MM.1S (cell line): ENCODE results near the gene DUSP18.

Source experiments
- DNase-seq: peaks from one replicate; pipeline ENCODE4 v3.0.0-alpha.2; 2015
- H2AFZ ChIP-seq: fragments of 300-600 bp; sonication (generic); 2 replicates; pipeline ENCODE4 v1.6.0; 2016; ENCODE audit warnings: antibody characterized with exemption, low read length
- H3F3A ChIP-seq: fragments of 300-600 bp; sonication (generic); 2 replicates; pipeline ENCODE4 v1.6.1; 2016; ENCODE audit warnings: mild to moderate bottlenecking, antibody characterized with exemption, low read length, moderate library complexity, mixed read lengths; ENCODE audit not compliant: insufficient read depth
- H3K27ac ChIP-seq: fragments of 300-600 bp; sonication (generic); 2 replicates; pipeline ENCODE4 v1.5.1; 2016; ENCODE audit warnings: mild to moderate bottlenecking, low read length
- H3K27me3 ChIP-seq: fragments of 300-600 bp; sonication (generic); replicated peaks from 2 replicates; pipeline ENCODE4 v1.6.0; 2016; ENCODE audit warnings: low read length; ENCODE audit not compliant: insufficient read depth
- H3K36me3 ChIP-seq: fragments of 300-600 bp; sonication (generic); replicated peaks from 2 replicates; pipeline ENCODE4 v1.6.1; 2016; ENCODE audit warnings: mild to moderate bottlenecking, low read length, mixed read lengths; ENCODE audit not compliant: insufficient read depth
- H3K4me1 ChIP-seq: fragments of 300-600 bp; sonication (generic); 2 replicates; pipeline ENCODE4 v1.6.1; 2016; ENCODE audit warnings: low read length, mixed read lengths
- H3K4me2 ChIP-seq: fragments of 300-600 bp; sonication (generic); 2 replicates; pipeline ENCODE4 v1.6.0; 2016; ENCODE audit warnings: low read depth, low read length
- H3K4me3 ChIP-seq: fragments of 300-600 bp; sonication (generic); 2 replicates; pipeline ENCODE4 v1.5.1; 2016; ENCODE audit warnings: low read length, mixed read lengths
- H3K79me2 ChIP-seq: fragments of 300-600 bp; sonication (generic); 2 replicates; pipeline ENCODE4 v1.6.1; 2016; ENCODE audit warnings: mixed run types, low read length, mixed read lengths
- H3K9ac ChIP-seq: fragments of 300-600 bp; sonication (generic); 2 replicates; pipeline ENCODE4 v1.6.1; 2016; ENCODE audit warnings: low read length, mixed read lengths
- H3K9me2 ChIP-seq: fragments of 300-600 bp; sonication (generic); replicated peaks from 2 replicates; pipeline ENCODE4 v1.6.1; 2016; ENCODE audit warnings: mild to moderate bottlenecking, low read length, mixed read lengths; ENCODE audit not compliant: insufficient read depth
- H3K9me3 ChIP-seq: fragments of 300-600 bp; sonication (generic); replicated peaks from 2 replicates; pipeline ENCODE4 v1.6.1; 2016; ENCODE audit warnings: mild to moderate bottlenecking, low read length, mixed read lengths; ENCODE audit not compliant: insufficient read depth
- H4K20me1 ChIP-seq: fragments of 300-600 bp; sonication (generic); 2 replicates; pipeline ENCODE4 v1.6.1; 2016; ENCODE audit warnings: mild to moderate bottlenecking, low read length, moderate library complexity, mixed read lengths; ENCODE audit not compliant: insufficient read depth
- EZH2 ChIP-seq: fragments of 300-600 bp; sonication (generic); optimal IDR thresholded peaks from 2 replicates; pipeline ENCODE3; 2017; ENCODE audit warnings: low read depth, mild to moderate bottlenecking, antibody characterized with exemption, low read length, mixed read lengths
- EZH2phosphoT487 ChIP-seq: fragments of 300-600 bp; sonication (generic); IDR thresholded peaks from 2 replicates; pipeline ENCODE4 v1.6.1; 2018; ENCODE audit warnings: antibody characterized with exemption, low read length
- TF ChIP-seq, protein P1 (sequence below): fragments of 300-600 bp; sonication (generic); IDR thresholded peaks from 2 replicates; pipeline ENCODE4 v1.5.1; 2016; ENCODE audit warnings: antibody characterized with exemption, low read length, mixed read lengths

Gene DUSP18

DNA sequence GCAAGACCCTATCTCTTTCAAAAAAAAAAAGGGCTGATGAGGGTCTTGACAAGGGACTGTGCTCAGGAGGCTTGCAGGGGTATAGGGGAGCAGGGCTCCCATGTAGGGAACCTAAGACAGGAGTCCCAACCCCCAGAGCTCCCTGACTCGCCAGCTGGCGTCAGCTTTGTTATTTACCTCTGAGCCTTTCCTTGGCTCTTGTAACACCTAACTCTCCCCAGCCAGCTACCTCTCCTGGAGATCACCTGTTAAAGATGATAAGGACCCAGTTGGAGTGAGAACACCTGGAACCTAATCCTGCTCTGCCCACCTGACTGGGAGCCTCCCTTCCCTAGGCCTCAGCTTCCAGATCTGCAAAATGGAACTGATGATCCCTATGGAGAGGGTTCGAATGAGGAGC is 18.9 kb downstream of the DUSP18 start:
- H3K36me3 ChIP-seq = no peaks in the 10 kb centered on the region
- no peaks in the 10 kb centered on the region for H3K27me3 ChIP-seq
- H3K79me2 ChIP-seq = no peaks in the 10 kb centered on the region
- H3K4me3 ChIP-seq = no peak overlapping the region
- no peaks in the 10 kb centered on the region for H3K4me1 ChIP-seq
- no peak overlapping the region for H3K27ac ChIP-seq
- H4K20me1 ChIP-seq = no peaks in the 10 kb centered on the region
- H3K9me3 ChIP-seq = no peaks in the 10 kb centered on the region
- no peaks in the 10 kb centered on the region for H3K9me2 ChIP-seq
- no peaks in the 10 kb centered on the region for H3F3A ChIP-seq
- H3K9ac ChIP-seq = no peak overlapping the region
- H2AFZ ChIP-seq = no peak overlapping the region
- DNase-seq = no peak
- no peak overlapping the region for H3K4me2 ChIP-seq
- TF ChIP-seq, protein P1, sequence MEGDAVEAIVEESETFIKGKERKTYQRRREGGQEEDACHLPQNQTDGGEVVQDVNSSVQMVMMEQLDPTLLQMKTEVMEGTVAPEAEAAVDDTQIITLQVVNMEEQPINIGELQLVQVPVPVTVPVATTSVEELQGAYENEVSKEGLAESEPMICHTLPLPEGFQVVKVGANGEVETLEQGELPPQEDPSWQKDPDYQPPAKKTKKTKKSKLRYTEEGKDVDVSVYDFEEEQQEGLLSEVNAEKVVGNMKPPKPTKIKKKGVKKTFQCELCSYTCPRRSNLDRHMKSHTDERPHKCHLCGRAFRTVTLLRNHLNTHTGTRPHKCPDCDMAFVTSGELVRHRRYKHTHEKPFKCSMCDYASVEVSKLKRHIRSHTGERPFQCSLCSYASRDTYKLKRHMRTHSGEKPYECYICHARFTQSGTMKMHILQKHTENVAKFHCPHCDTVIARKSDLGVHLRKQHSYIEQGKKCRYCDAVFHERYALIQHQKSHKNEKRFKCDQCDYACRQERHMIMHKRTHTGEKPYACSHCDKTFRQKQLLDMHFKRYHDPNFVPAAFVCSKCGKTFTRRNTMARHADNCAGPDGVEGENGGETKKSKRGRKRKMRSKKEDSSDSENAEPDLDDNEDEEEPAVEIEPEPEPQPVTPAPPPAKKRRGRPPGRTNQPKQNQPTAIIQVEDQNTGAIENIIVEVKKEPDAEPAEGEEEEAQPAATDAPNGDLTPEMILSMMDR = no peak
- TF ChIP-seq EZH2 = no peak
- TF ChIP-seq EZH2phosphoT487 = no peak

DNA sequence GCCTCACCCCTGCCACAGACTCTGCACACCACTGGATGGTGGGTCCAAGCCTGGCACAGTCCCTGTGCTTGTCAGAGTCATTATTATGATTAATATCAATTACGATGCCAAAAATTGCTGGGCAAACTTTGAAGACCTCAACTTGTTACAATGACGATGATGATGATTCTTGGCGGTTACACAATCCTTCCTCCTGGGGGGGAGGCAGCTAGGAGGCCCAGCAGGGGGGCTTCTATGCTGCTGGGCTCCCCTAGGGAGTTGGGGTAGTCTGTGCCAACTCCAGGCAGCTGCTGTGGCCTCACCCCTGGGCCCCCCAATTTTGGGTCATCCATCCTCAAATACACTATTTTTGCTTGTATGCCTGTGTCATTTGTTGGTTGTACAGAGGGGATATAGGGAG is 20.1 kb downstream of the DUSP18 start:
- no peaks in the 10 kb centered on the region for H3F3A ChIP-seq
- H4K20me1 ChIP-seq = no peaks in the 10 kb centered on the region
- no peak for TF ChIP-seq EZH2
- TF ChIP-seq EZH2phosphoT487 = no peak
- TF ChIP-seq, protein P1 = no peak
- H3K27ac ChIP-seq = no peak overlapping the region
- H3K36me3 ChIP-seq = no peaks in the 10 kb centered on the region
- no peak overlapping the region for H3K4me2 ChIP-seq
- H3K9me3 ChIP-seq = no peaks in the 10 kb centered on the region
- no peak overlapping the region for H3K9ac ChIP-seq
- H3K4me1 ChIP-seq = no peaks in the 10 kb centered on the region
- no peaks in the 10 kb centered on the region for H3K79me2 ChIP-seq
- H3K4me3 ChIP-seq = no peak overlapping the region
- DNase-seq = no peak
- H2AFZ ChIP-seq = no peak overlapping the region
- H3K9me2 ChIP-seq = no peaks in the 10 kb centered on the region
- no peaks in the 10 kb centered on the region for H3K27me3 ChIP-seq

DNA sequence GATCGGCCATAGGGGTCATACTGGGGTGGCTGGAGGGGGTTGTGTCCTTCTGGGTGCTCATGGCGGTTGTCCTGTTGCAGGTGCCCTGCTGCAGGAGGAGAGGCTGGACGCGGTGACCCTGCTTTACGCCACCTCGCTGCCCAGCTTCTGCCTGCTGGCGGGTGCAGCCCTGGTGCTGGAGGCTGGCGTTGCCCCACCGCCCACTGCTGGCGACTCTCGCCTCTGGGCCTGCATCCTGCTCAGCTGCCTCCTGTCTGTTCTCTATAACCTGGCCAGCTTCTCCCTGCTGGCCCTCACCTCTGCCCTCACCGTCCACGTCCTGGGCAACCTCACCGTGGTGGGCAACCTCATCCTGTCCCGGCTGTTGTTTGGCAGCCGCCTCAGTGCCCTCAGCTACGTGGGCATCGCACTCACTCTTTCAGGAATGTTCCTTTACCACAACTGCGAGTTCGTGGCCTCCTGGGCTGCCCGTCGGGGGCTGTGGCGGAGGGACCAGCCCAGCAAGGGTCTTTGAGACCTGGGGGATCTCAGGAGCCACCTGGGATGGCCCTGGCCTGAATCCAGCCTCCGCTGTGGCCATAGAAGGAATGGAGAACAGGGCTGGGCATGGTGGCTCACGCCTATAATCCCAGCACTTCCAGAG is 21.0 kb downstream of the DUSP18 start:
- Histone ChIP-seq H3K9ac (no peak overlapping the region), H3K79me2 (no peaks in the 10 kb centered on the region), H3K27ac (no peak overlapping the region), H2AFZ (no peak overlapping the region), H3K4me2 (no peak overlapping the region), H4K20me1 (no peaks in the 10 kb centered on the region), H3K9me3 (no peaks in the 10 kb centered on the region), H3K4me3 (no peak overlapping the region), H3K27me3 (no peaks in the 10 kb centered on the region), H3K4me1 (no peaks in the 10 kb centered on the region), H3F3A (no peaks in the 10 kb centered on the region), H3K36me3 (no peaks in the 10 kb centered on the region), H3K9me2 (no peaks in the 10 kb centered on the region)
- TF ChIP-seq, protein P1 = no peak
- TF ChIP-seq EZH2 (no peak), EZH2phosphoT487 (no peak)
- no peak for DNase-seq
